HG02610 (cell line): ENCODE results near the gene VSTM1.
"Not testable (repeated sequence)": the region's sequence is repeated elsewhere in the genome, so short reads cannot be mapped to it uniquely, and the experiment has no call there.

Experiments used
- ATAC-seq: cut with Tn5 transposase; IDR thresholded peaks from one replicate; pipeline ENCODE4 v1.9.1; 2021; ENCODE audit warnings: mild to moderate bottlenecking, moderate library complexity; ENCODE audit not compliant: unreplicated experiment

VSTM1 gene

GRCh38 chr19:54074851-54075250 lies 11.2 kb upstream of the VSTM1 start:
- ATAC-seq: no peak

- ATAC-seq: no peak
These were observed 10.1 kb upstream of the VSTM1 start for GRCh38 chr19:54073829-54074228.

GRCh38 chr19:54069470-54069869 lies 5.8 kb upstream of the VSTM1 start:
- no peak for ATAC-seq

DNA sequence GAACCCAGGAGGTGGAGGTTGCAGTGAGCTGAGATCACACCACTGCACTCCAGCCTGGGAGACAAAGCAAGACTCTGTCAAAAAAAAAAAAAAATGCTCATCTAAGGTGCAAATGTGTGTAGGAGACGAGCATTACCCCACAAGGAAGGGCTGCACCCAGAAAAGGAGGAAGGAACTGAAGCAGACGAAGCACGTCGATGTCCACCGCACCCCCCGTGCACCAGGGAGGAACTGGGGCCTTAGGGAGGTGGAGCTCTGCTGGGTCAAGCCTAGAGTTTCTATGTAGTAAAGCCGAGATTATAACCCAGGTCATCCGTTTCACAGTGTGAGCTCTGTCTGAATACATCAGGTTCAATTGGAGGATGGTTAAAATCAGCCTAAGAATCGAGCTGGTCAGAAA lies 1.1 kb downstream of the VSTM1 start:
- no peak for ATAC-seq

DNA sequence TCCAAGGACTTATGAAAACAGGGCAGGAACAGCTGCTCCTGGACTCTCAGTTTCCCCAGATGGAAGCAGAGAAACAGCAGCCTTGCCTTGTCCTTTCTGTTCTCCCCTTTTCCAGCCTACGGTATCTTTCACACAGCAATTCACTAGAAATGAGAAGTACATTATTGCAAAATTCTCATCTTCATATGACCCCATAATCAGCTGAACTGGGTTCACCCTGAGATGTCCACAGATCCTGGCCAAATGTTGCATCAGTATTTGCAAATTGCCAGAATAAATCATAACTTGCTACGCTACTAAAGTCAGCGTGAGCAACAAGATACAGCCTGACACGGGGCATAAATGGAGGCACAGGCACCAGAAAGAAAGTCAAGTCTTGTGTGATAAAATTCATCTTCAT lies 16.1 kb downstream of the VSTM1 start:
- no peak for ATAC-seq

DNA sequence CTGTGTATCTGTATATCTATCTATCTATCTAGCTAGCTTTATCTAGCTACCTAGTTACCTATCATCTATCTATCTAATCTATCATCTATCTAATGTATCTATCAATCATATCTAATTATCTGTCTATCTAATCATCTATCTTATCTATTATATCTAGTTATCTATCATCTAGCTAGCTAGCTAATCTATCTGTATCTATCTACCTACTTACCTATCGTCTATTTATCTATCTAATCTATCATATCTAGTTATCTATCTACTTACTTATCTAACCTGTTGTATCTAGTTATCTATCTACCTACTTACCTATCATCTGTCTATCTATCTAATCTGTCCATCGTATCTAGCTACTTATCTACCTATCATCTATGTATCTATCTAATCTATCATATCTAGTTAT lies 17.9 kb downstream of the VSTM1 start:
- no peak for ATAC-seq

- ATAC-seq: no peak
These were observed 20.7 kb downstream of the VSTM1 start for GRCh38 chr19:54042989-54043388.

GRCh38 chr19:54041969-54042606 lies 21.6 kb downstream of the VSTM1 start:
- no peak for ATAC-seq

GRCh38 chr19:54040003-54040402 lies 23.7 kb downstream of the VSTM1 start:
- no peak for ATAC-seq

GRCh38 chr19:54036542-54036941 lies 27.2 kb downstream of the VSTM1 start:
- ATAC-seq: not testable (repeated sequence)

GRCh38 chr19:54035215-54036178 lies 28.2 kb downstream of the VSTM1 start:
- ATAC-seq: no peak

- ATAC-seq: no peak
These were observed 32.7 kb downstream of the VSTM1 start for GRCh38 chr19:54030895-54031586.

DNA sequence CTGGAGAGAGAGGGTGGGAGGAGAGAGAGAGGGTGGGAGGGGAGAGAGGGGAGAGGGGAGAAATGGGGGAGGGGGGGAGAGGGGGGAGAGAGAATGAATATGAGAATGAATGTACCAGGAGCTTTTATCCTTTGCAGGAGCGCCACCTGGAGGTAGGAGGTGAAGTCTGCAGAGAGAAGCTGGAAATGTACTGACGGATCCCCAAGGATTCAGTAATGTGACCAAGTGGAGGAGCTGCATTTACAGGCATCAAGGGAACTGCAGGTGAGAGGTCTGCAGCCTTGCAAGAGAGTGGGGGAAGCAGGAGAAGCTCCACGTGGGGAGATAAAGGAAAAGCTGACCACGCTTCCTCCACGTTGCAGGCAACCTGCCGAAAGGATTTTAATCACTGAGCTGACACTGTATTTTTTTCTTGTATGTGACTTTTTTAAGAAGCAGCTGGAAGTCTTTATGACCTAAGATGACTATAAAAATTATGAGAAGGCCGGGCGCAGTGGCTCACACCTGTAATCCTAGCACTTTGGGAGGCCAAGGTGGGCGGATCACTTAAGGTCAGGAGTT lies 33.7 kb downstream of the VSTM1 start:
- no peak for ATAC-seq

DNA sequence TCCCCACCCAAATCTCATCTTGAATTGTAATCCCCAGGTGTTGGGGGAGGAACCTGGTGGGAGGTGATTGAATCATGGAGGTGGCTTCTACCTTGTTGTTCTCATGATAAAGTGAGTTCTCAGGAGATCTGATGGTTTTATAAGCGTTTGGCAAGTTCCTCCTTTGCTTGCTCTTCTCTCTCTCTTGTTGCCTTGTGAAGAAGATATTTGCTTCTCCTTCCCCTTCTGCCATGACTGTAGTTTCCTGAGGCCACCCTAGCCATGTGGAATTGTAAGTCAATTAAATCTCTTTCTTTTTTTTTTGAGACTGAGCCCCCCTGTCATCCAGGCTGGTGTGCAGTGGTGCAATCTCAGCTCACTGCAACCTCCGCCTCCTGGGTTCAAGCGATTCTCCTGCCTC lies 34.4 kb downstream of the VSTM1 start:
- no peak for ATAC-seq

- ATAC-seq: no peak
These were observed 37.0 kb downstream of the VSTM1 start for GRCh38 chr19:54026656-54027055.

- no peak for ATAC-seq
These were observed 39.0 kb downstream of the VSTM1 start for GRCh38 chr19:54024660-54025059.

DNA sequence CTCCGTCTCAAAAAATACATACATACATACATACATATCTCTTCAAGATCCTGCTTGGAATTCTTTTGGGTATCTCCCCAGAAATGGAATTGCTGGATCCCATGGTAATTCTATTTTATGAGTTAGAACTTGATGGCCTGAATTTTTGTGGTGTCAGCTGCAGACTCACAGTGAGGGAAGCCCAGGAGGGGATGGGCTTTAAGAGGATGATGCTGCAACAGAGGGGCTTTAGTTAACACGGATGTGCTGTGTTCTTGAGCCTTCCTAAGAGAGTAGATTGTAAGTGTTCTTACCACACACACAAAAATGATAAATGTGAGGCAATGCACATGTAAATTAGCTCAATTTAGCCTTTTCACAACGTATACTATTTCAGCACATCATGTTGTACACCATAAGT lies 40.5 kb downstream of the VSTM1 start:
- ATAC-seq: no peak

DNA sequence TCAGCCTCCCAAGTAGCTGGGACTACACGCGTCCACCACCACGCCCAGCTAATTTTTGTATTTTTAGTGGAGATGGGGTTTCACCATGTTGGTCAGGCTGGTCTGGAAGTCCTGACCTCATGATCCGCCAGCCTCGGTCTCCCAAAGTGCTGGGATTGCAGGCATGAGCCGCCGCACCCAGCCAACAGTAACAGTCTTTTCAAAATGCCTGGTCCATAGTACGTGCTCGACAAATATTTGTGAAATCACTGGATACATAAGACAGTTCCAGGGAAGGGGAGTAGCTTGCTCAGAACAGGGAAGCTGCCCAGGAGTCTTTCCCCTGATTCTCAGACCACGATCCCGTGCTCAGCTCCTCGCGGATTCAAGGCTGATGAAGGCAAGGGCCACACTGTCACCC lies 41.8 kb downstream of the VSTM1 start:
- no peak for ATAC-seq

DNA sequence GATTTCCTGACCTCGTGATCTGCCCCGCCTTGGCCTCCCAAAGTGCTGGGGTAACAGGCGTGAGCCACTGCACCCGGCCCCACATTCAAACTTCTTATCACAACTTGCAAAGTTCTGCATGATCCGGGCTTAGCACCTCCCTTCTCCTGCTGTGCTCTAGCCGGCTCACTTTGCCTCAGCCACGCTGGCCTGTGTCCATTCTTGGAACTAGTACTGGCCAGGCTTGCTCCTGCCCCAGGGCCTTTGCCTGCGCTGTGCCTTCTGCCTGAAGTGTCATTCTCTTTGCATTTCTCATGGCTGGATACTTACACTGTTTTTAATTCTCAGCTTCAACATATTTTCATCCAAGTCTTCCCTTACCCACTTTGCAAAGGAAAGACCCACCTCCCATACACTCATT lies 42.3 kb downstream of the VSTM1 start:
- ATAC-seq: no peak

DNA sequence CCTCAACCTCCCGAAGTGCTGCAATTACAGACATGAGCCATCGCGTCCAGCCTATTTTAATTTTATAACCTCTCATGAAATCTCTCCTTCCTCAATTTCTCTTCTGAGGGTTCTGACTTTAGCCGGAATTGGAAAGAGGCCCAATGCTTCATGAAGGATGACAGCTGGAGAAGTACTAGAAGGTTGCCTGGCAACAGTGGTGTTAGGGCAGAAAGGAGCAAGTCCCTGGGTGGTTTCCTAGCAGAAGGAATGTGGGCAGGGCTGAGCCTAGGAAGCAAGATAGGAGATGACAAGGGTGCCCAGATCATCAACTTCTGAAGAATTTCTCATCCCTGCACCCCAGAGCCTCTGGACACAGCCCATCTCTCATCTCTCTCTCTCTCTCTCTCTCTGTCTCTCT lies 46.4 kb downstream of the VSTM1 start:
- ATAC-seq: no peak

- ATAC-seq: no peak
These were observed 48.7 kb downstream of the VSTM1 start for GRCh38 chr19:54014920-54015560.
